GM12891 (cell line): ENCODE data around the gene APBB2.

Experiments used
- POLR2A ChIP-seq: IDR thresholded peaks from 2 replicates; pipeline ENCODE4 v1.6.1; 2011; ENCODE audit warnings: low read depth, low read length, control low read depth
- POLR2AphosphoS5 ChIP-seq: IDR thresholded peaks from 2 replicates; pipeline ENCODE4 v1.6.1; 2011; ENCODE audit warnings: low read depth, low read length, control low read depth
- TAF1 ChIP-seq: IDR thresholded peaks from 2 replicates; pipeline ENCODE4 v1.6.1; 2011; ENCODE audit warnings: low read depth, low read length, control low read depth

- TF ChIP-seq POLR2A, result no peak
- TF ChIP-seq TAF1, result no peak
- TF ChIP-seq POLR2AphosphoS5, result no peak
Measured at GRCh38 chr4:41132055-41132683, 82.2 kb downstream of the APBB2 start.
